CD4-positive, alpha-beta T cell treated with Interleukin-10 for 1 hour (primary cell): Measurements from ENCODE around the gene RAB40AL.
A peak's percentile ranks its signal among the peaks of the same experiment; 100 is the strongest.
"Not testable (repeated sequence)": the region's sequence is repeated elsewhere in the genome, so short reads cannot be mapped to it uniquely, and the experiment has no call there.

ENCODE experiments used
- DNase-seq: peaks from one replicate; pipeline ENCODE4 v3.0.0-alpha.2; 2020

RAB40AL gene

DNA sequence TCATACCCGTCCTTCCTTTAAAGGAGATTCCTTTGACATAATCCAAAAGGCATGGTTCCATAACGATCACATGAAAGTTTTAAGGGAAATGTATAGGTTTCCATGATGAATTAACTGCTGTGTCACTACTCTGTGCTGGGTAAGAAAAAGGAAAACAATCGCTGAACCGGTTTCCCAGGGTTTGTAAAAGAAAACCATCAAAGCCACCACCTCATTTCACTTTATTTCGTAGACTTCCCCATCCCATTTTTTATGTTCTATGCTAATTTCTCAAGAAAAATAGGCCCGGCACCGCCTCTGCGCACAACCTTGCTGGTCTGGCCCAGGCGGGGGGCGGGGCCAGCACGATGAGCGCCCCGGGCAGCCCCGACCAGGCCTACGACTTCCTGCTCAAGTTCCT, at the start of gene RAB40AL:
Gene RAB40AL (plus strand): TSS at position 301 of the 400 bp plus-strand sequence. CDS start 47 bp downstream, at position 348.
- DNase-seq = not testable (repeated sequence)

GRCh38 chrX:102887687-102888086, 49.4 kb upstream of the RAB40AL start:
- no peak for DNase-seq

DNA sequence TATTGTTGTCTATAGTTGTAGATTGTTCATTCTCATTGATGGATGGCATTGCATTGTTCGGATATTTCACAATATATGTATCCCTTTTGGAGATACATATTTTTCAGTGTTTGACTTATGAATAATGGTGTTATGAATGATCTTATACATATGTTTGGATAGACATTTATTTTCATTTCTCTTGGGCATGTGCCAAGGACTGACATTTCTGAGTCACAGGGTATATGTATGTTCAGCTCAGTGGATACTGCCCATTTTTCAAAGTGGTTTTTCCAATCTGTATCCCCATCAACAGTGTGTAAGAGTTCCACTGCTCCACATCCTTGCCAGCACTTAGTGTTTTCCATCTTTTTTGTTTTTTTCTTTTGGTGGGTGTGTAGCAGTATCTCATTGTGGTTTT, 45.0 kb upstream of the RAB40AL start:
- no peak for DNase-seq

GRCh38 chrX:102899940-102900916, 36.8 kb upstream of the RAB40AL start:
- peak; percentile 71 for DNase-seq

- DNase-seq = no peak
Observed at GRCh38 chrX:102902355-102902754, 34.7 kb upstream of the RAB40AL start.

DNA sequence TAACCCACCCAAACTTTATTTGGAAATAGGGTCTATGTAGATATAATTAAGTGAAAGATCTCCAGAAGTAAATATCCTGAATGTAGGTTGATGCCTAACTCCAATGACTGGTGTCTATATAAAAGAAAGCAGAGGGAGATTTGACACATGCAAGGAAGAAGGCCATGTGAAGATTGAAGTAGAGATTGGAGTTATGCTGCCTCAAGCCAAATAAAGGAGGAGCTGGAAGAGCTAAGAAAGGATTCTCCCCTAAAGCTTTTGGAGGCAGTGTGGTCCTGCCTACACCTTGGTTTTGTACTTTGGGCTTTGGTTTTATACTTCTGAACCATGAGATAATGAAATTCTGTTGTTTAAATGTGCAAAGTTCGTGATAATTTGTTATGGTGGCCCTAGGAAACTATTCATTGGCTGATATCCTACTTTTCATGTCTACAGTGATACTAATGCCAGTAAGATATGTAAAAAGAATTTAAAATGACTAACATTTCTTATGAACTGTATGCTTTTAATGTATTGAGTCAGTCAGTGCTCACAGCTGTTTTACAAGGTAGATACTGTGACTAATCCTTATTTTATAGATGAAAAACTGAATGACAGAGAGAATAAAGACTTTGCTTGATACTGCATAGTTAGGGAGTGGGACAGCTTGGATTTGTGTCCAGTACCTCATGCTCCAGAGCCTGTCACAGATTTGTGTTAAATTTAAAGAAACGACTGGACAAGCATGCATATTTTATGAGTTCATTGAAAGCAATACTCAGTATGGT, 5.9 kb upstream of the RAB40AL start:
- no peak for DNase-seq

DNA sequence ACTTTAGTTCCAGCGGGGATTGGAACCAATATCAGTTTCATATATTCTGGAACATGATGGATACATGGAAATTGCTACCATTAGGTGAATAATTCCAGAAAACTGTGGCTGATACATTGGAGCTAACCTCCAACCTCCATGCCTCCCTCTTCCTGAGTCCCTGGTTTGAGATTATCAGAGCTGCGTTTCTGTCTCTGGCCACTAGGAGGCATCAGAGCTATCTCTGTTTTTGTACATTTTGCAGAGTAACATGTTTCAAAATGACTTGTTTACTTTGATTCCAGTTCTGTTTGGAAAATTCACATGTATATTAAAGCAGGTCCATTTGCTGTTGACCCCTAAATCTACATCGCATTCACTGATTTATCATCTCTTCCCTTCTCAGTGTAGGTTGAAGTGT, 2.4 kb upstream of the RAB40AL start:
- peak; percentile 20 for DNase-seq

DNA sequence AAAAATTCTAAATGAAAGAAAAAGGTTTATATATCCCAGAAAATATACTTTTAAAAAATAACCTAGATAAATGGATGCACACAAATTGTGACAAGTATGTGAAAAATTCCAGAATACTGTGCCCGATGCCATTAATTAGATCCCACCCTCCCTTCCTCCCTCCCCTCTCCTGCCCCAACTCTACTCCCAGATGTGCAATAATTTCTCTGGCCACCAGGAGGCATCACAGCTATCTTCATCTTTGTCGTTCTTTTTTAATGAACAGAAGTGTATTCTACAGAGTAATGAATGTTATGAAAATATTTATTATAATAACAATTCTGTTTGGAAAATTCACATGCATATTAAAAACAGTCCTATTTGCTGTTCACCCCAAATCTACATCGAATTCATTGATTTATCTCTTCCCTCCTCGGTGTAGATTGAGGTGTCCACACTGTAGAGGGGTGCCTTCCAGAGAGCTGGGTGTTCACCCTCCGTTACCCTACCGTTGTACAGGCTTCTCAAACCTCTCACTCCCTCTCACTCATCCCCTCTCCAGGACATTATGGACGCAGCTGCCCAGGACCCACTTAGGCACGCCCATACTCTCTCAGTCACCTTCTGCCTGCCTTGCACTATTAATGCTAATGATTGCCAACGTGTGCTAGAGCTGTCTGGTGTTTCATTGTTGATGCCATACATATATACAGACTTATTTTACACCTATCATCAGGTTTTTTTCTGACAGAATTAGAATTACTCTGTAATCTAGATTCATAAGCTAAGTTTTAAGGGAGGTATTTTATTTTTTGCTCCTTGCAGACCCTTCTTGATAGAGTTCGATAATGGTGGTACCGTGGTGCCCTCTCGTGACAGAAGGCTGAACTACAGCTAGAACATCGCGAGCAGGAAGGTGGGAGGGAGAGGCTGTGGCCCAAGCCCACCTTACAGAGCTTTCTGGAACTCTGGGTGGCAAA, 14.1 kb downstream of the RAB40AL start:
- peak; percentile 56 for DNase-seq

DNA sequence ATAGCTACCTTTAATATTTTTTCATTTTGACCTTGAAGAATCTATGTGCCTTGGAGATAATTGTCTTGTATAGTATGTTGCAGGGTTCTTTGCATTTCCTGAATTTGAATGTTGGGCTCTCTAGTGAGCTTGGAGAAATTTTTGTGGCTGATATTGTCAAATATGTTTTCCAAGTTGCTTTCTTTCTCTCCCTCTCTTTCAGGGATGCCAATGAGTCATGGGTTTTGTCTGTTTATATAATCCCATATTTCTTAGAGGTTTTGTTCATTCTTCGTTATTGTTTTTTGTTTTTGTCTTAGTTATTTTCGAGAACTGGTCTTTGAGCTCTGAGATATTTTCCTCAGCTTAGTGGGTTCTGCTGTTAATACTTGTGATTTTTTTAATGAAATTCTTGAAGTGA, 20.7 kb downstream of the RAB40AL start:
- no peak for DNase-seq

- no peak for DNase-seq
Observed at GRCh38 chrX:102958794-102959193, 21.7 kb downstream of the RAB40AL start.

DNA sequence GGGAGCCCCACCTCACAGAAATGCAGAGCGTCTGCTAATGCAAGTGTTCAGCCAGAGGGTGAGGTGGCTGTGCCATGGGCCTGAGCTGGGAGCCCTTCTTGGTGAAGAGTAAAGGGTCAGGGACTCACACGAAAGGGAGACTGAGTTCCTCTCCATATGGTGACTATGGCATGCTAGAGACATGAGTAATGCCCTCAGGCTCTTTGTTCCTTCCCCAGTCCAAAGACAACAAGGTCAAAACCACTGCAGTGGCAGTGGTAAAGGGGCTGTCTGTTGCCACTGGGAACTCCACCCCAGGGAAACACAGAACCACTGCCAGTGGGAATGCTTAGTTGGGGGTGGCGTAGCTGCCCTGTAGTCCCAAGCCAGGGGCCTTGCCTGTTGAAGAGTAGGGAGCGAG, 22.4 kb downstream of the RAB40AL start:
- no peak for DNase-seq

DNA sequence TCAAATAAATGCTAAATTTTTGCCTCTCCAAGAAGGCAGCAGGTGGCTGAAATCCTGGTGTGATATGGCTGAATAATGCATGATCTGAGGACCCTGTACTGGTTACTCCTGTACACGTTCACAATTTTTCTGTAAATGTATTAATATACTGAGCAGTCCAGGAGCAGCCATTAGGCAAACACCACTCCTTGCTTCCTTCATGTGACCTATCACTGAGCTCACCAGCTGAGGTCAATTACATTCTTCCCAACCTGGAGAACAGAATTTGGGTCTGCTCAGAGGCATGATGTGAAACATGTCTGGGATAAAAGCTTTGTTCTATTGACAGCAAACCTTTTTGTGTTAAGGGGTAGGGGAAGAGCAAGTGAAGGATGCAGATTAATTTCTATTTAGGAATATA, 26.9 kb downstream of the RAB40AL start:
- DNase-seq = no peak

GRCh38 chrX:102964940-102965339, 27.9 kb downstream of the RAB40AL start:
- DNase-seq = no peak

- no peak for DNase-seq
Observed at GRCh38 chrX:102966701-102967100, 29.6 kb downstream of the RAB40AL start.

- no peak for DNase-seq
Observed at GRCh38 chrX:102968216-102968615, 31.1 kb downstream of the RAB40AL start.

- DNase-seq = not testable (repeated sequence)
Observed at GRCh38 chrX:102971536-102971935, 34.5 kb downstream of the RAB40AL start.

DNA sequence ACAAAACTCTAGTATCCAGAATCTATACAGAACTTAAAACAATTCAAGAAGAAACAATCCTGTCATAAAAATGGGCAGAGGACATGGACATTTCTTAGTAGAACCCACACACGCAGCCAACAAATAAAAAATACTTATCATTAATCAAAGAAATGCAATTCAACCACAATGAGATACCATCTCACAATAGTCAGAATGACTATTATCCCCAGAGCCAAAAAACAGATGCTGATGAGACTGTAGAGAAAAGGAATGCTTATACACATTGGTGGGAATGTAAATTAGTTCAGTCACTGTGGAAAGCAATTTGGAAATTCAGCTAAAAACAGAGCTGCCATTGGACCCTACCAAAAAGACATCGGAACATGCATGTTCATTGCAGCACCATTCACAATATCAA, 37.9 kb downstream of the RAB40AL start:
- no peak for DNase-seq

DNA sequence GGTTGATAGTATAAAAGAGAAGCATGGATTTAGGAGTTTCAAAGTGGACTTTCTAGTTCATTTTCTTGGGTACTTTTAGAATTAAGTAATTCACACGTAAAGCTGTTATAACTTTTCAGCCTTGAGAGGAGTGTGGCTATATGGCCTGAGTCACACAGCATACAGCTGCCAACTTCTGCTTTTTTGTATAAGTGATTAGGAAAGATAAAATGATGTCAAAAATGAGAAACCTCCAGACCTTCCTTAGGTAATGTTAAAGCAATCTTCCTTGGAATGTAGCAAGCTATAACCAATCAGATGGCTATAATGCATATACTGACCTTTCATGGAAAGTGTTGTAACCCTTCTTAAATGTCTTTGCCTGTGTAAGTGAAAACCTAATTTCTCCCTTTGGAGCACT, 39.2 kb downstream of the RAB40AL start:
- no peak for DNase-seq

DNA sequence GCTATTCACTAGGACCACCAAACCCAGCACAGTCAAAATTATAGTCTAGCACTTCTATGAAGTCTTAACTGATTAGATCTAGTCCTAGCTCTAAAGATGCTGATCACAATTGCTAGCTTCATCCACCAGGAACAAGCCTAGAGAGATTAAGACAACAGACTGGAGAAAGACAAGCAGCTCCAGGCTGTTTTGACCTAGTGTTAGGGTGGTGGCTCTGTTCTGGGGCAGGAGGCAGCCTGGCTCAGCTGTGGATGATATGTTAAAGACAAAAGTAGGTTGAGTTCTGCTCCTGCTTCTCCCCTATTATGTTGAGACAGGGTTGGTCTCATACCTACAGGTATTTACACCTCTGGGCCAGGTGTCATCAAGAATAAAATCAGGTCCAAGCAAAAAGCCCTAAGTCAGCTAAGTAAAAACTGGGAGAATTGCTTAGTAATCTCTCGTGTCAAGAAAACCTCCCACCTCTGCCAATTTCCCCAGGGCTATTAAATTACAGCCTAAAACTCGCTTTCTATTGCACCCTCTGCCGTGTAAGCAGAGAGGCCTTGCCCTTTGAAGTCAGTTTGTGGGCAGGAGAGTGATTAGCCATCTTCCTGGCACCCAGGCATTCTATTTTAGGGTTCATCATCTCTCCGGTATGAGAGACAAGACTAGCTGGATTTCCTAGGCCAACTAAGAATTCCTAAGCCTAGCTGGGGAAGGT, 39.9 kb downstream of the RAB40AL start:
- DNase-seq = no peak

- DNase-seq = no peak
Observed at GRCh38 chrX:102978594-102978993, 41.5 kb downstream of the RAB40AL start.

DNA sequence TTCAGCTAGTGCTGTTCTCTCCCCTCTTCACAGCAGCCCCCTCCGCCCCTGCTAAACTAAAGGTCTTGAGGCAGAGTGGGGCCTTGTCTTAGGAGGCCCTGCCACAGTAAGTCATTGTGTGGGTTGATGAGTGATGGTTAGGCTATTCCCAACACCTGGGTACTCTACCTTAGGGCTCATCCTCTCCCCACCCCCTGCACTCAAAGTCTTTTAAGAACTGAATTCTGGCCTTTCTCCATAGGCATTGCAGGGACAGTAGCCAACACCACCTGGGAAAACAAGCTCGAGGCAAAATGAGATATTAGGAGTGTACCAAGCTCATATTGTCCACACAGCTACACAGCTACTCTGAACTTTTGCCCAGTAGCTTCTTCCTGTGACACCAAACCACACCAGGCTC, 42.5 kb downstream of the RAB40AL start:
- no peak for DNase-seq

- DNase-seq = no peak
Observed at GRCh38 chrX:102983205-102983604, 46.1 kb downstream of the RAB40AL start.
